ENCODE measurements around the gene PDE4D. TPM values are rescaled to one million over a fixed set of nuclear protein-coding genes. Genes with fewer than 3 reads are reported as not detected.

Gene PDE4D
- total RNA-seq, 1 experiment from 2014 or later, result 3.3 TPM

GRCh38 chr5:59299006-59299405, 594.5 kb downstream of the PDE4D start:
- H3K4me1 Mint-ChIP-seq, result no peaks in the 10 kb centered on the region
- no peak overlapping the region for H3K4me3 Mint-ChIP-seq
- H3K36me3 Mint-ChIP-seq, result 0 out of 2 replicates have a peak, but pooled peaks cover 2% of the 10 kb centered on the region
- no peak overlapping the region for H3K27ac Mint-ChIP-seq
- H3K27me3 Mint-ChIP-seq (ENCODE audit: low read depth), result no peaks in the 10 kb centered on the region
- no peak for ATAC-seq
- ChIA-PET POLR2A (no interaction called here), CTCF (no interaction called here)
- no peak for DNase-seq (ENCODE audit: low spot score)
- TF ChIP-seq, protein P1, sequence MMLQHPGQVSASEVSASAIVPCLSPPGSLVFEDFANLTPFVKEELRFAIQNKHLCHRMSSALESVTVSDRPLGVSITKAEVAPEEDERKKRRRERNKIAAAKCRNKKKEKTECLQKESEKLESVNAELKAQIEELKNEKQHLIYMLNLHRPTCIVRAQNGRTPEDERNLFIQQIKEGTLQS (CRISPR knock-in tag; conservative IDR thresholded peaks at IDR 0.05), result no peak
- TF ChIP-seq ERG (CRISPR knock-in tag; IDR thresholded peaks at IDR 0.05) (no peak), NFYB (CRISPR knock-in tag; conservative IDR thresholded peaks at IDR 0.05; ENCODE audit: low read depth) (no peak), RORB (CRISPR knock-in tag; IDR thresholded peaks at IDR 0.05) (no peak), FOXK1 (CRISPR knock-in tag; IDR thresholded peaks at IDR 0.05) (no peak), SMAD3 (CRISPR knock-in tag; IDR thresholded peaks at IDR 0.05; ENCODE audit: borderline replicate concordance) (no peak), ZNF232 (CRISPR knock-in tag; IDR thresholded peaks at IDR 0.05) (no peak), JAZF1 (CRISPR knock-in tag; IDR thresholded peaks at IDR 0.05) (no peak)
- TF ChIP-seq, protein P2, sequence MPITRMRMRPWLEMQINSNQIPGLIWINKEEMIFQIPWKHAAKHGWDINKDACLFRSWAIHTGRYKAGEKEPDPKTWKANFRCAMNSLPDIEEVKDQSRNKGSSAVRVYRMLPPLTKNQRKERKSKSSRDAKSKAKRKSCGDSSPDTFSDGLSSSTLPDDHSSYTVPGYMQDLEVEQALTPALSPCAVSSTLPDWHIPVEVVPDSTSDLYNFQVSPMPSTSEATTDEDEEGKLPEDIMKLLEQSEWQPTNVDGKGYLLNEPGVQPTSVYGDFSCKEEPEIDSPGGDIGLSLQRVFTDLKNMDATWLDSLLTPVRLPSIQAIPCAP (CRISPR knock-in tag; IDR thresholded peaks at IDR 0.05), result no peak
- TF ChIP-seq, protein P3, sequence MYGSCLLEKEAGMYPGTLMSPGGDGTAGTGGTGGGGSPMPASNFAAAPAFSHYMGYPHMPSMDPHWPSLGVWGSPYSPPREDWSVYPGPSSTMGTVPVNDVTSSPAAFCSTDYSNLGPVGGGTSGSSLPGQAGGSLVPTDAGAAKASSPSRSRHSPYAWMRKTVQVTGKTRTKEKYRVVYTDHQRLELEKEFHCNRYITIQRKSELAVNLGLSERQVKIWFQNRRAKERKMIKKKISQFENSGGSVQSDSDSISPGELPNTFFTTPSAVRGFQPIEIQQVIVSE (CRISPR knock-in tag; IDR thresholded peaks at IDR 0.05; ENCODE audit: borderline replicate concordance), result no peak
- TF ChIP-seq, protein P4, sequence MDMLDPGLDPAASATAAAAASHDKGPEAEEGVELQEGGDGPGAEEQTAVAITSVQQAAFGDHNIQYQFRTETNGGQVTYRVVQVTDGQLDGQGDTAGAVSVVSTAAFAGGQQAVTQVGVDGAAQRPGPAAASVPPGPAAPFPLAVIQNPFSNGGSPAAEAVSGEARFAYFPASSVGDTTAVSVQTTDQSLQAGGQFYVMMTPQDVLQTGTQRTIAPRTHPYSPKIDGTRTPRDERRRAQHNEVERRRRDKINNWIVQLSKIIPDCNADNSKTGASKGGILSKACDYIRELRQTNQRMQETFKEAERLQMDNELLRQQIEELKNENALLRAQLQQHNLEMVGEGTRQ (CRISPR knock-in tag; IDR thresholded peaks at IDR 0.05), result no peak
- TF ChIP-seq, protein P5, sequence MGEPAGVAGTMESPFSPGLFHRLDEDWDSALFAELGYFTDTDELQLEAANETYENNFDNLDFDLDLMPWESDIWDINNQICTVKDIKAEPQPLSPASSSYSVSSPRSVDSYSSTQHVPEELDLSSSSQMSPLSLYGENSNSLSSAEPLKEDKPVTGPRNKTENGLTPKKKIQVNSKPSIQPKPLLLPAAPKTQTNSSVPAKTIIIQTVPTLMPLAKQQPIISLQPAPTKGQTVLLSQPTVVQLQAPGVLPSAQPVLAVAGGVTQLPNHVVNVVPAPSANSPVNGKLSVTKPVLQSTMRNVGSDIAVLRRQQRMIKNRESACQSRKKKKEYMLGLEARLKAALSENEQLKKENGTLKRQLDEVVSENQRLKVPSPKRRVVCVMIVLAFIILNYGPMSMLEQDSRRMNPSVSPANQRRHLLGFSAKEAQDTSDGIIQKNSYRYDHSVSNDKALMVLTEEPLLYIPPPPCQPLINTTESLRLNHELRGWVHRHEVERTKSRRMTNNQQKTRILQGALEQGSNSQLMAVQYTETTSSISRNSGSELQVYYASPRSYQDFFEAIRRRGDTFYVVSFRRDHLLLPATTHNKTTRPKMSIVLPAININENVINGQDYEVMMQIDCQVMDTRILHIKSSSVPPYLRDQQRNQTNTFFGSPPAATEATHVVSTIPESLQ (CRISPR knock-in tag; IDR thresholded peaks at IDR 0.05), result no peak
- peaks cover 29% of the 10 kb centered on the region for H3K9me3 Mint-ChIP-seq

DNA sequence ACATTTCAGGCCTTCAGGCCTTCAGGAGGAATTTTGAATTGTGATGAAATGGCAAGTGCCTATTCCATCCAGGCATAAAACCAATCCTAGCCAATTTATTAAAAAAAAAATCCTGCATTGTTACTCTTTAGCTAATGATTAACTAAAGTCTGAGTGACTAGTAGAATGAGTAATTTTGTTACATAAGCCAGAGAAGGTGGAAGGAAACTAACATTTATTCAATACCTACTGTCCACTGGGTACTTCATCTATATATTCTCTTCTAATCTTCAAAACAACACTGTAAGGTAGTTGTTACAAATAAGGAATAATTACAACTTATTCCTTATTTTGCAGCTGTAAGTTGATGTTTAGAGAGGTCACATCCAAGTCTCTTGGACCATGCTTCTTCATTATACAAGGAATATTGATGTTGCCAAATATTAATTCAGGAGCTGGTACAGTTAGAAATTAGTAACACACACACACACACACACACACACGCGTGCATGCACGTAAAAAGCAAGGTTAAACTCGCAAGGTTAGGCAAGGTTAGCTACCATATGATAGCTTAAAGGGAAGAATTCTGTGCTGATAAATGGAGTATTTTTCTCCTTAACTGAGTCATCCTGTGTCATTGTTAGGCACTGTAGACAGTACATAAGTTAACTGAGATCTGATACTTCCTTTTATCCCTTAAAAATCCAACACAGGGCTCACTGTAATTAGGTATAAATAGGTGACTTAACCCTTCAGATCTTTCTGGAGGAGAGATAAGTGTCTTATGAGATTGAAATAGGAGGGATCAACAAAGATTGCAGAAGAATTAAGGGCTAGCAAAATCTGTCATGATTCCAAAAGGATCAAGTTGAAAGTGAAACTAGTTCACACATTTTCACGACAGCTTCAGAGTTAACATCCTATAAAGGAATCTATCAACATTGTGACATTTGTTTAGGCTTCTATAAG, 596.9 kb downstream of the PDE4D start:
- Mint-ChIP-seq H3K27me3 (ENCODE audit: low read depth) (no peaks in the 10 kb centered on the region), H3K27ac (no peak overlapping the region), H3K36me3 (no peaks in the 10 kb centered on the region), H3K4me3 (no peak overlapping the region), H3K4me1 (no peaks in the 10 kb centered on the region), H3K9me3 (peaks cover 8% of the 10 kb centered on the region)
- POLR2A ChIA-PET, result no interaction called here
- CTCF ChIA-PET, result no interaction called here
- TF ChIP-seq ZSCAN18 (CRISPR knock-in tag; IDR thresholded peaks at IDR 0.05) (no peak), ZNF317 (CRISPR knock-in tag; IDR thresholded peaks at IDR 0.05; ENCODE audit: borderline replicate concordance, low read depth) (no peak), KAT7 (CRISPR knock-in tag; IDR thresholded peaks at IDR 0.05; ENCODE audit: borderline replicate concordance) (no peak), SP1 (CRISPR knock-in tag; conservative IDR thresholded peaks at IDR 0.05) (no peak)
- TF ChIP-seq, protein P6, sequence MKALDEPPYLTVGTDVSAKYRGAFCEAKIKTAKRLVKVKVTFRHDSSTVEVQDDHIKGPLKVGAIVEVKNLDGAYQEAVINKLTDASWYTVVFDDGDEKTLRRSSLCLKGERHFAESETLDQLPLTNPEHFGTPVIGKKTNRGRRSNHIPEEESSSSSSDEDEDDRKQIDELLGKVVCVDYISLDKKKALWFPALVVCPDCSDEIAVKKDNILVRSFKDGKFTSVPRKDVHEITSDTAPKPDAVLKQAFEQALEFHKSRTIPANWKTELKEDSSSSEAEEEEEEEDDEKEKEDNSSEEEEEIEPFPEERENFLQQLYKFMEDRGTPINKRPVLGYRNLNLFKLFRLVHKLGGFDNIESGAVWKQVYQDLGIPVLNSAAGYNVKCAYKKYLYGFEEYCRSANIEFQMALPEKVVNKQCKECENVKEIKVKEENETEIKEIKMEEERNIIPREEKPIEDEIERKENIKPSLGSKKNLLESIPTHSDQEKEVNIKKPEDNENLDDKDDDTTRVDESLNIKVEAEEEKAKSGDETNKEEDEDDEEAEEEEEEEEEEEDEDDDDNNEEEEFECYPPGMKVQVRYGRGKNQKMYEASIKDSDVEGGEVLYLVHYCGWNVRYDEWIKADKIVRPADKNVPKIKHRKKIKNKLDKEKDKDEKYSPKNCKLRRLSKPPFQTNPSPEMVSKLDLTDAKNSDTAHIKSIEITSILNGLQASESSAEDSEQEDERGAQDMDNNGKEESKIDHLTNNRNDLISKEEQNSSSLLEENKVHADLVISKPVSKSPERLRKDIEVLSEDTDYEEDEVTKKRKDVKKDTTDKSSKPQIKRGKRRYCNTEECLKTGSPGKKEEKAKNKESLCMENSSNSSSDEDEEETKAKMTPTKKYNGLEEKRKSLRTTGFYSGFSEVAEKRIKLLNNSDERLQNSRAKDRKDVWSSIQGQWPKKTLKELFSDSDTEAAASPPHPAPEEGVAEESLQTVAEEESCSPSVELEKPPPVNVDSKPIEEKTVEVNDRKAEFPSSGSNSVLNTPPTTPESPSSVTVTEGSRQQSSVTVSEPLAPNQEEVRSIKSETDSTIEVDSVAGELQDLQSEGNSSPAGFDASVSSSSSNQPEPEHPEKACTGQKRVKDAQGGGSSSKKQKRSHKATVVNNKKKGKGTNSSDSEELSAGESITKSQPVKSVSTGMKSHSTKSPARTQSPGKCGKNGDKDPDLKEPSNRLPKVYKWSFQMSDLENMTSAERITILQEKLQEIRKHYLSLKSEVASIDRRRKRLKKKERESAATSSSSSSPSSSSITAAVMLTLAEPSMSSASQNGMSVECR (CRISPR knock-in tag; IDR thresholded peaks at IDR 0.05; ENCODE audit: borderline replicate concordance), result no peak
- DNase-seq (ENCODE audit: low spot score) (no peak), ATAC-seq (no peak)
